Renal cortex interstitium (tissue), 11 donors: ENCODE measurements around the gene CYP27B1. TPM values are rescaled to one million over a fixed set of nuclear protein-coding genes. Genes with fewer than 3 reads are reported as not detected.

Experiments used
- DNase-seq, 11 donors: peaks; one replicate each; pipeline ENCODE4 v3.0.0-alpha.2; 2013; ENCODE audit warnings: low read depth in 9 of 11, low spot score in 4 of 11; ENCODE audit errors: extremely low read depth in 1 of 11
- polyA plus RNA-seq, 3 donors: library from polyadenylated mRNA; unstranded; fragments of 120-200 nt; gene quantifications; one replicate each; pipeline ENCODE4 v1.2.1, GENCODE V29; 2013; ENCODE audit not compliant: insufficient read length in 3 of 3

The CYP27B1 gene
- polyA plus RNA-seq, 3 donors, result 0.96 to 1.5 (median 1.2) TPM

DNA sequence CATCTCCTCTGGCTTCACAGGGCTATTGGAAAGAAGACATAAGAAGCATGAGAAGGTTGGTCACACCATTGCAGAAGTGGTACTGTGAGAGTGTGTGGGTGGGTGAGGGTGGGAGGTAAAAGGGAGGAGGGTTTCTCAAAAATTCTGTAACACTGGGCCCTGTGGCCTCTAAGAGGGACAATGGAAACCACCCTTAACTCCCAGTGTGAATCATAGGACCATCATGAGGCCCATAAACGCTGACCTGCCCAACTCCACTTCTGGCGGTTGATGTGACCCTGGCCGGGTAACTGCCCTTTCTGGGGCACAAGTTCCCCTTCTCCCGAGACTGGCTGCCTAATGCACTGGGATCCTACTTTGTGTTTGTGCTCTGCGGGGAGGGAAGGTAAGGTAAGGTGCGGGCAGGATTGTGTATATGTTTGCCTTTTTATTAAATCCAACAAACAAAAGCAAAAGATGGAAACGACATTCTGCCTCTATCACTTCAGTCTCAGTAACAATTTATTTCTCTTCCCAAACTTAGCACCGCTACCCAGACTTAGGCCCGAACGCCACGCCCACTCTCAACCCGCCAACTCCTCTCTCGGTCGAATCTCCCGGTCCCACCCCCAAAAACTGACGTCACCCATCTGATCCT, 4.5 kb upstream of the CYP27B1 start:
- DNase-seq, result peak in 8 of 11 donors; percentile 77 to 93 (median 88)

DNA sequence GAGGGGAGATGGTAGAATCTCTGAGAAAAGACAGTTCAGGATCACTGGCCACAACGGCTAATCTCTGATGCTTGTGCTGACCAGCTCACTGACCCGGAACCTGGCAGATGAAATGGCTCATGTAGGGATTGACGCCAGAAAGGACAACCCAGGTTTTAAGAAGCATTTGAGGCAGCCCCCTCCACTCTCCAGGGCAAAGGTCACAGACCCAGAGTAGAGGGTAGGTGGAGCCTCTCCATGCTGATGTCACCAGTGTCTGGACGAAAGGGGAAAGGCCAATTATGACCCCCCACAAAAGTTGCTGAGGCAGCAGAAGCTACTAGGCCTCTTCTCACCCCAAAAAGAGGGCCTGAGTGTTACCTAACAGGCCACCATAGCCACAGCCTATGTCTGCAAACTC, 3.9 kb upstream of the CYP27B1 start:
- DNase-seq, result no peak

DNA sequence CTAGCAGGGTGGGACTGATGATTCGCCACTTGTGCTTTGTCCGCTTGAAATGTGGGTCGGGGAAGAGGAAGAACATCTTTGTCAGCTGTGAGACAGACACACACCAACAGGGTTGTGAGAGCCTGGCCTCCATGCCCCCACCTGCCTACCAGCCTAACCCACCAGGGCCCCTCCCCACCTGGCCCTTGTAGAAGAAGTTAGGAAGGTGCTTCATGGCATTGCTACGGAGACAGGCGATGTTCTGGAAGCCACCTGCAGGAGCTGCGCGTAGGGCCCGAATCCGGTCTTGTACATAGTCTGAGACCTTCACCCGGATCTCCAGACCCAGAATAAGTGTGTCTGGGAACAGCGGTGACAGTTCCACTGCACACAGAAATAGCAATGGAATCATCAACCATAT, 2.7 kb upstream of the CYP27B1 start:
- no peak for DNase-seq

DNA sequence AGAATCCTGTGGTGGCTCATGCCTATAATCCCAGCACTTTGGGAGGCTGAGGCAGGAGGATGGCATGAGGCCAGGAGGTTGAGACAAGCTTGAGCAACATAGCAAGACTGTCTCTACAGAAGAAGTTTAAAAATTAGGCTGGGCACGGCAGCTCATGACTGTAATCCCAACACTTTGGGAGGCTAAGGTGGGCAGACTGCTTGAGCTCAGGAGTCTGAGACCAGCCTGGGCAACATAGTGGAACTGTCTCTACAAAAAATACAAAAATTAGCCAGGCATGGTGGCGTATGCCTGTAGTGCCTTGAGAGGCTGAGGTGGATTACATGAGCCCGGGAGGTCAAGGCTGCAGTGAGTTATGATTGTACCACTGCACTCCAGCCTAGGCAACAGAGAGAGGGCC, 998 bp upstream of the CYP27B1 start:
- DNase-seq, result no peak

DNA sequence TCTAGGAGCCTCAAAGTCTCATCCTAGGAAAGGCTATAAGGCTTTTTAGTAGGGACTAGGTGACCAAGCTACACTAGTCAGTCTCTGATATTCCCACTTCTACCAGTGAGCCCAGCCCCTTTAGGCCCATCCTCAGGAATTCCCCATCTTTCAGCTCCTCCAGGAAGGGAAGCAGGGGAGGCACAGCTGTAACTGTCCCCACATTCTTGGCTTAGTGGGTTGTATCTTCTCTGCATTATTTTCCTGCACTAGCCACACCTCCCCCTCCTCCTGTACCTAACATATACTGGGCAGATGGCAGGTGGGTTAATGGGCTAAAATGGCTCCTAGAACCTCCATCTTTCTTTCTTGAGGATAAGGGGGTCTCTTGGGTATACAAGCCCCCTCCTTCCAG, 424 bp upstream of the CYP27B1 start:
- no peak for DNase-seq

DNA sequence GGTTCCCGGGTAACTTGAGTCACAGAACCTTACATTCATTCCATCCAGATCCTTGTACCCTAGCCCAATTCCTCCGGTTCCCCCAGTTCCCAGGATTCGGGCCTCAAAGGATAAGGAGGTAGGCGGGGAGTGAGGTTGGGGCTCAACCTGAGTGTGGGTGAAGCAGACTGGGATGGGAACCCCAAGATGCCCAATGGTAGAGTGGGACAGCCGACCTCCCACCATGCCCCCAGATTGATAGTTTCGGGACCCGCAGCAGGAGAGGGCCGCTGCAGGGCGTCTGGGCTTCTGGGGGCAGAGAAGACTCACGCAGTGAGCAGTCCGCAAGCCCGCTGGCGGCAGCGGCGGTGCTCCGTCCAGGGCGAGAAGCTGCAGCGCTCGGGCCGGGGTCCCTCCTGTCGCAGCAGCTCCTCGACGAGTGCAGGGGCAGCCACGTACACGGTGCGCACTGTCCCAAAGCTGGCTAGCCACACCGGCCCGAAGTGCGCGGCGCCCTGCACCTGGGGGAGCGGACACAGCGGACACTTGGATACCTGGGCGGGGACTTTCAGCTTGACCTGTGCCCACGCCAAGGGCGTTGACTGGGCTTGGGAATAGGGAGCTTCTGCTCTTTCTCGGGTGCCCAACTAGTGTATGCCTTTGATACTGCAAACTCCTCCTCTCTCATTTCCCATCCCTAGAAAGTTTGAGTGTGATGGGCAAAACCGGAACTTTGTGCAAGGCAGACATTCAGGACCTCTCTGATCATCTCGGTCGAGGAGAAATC, 997 bp downstream of the CYP27B1 start:
- DNase-seq, result no peak

DNA sequence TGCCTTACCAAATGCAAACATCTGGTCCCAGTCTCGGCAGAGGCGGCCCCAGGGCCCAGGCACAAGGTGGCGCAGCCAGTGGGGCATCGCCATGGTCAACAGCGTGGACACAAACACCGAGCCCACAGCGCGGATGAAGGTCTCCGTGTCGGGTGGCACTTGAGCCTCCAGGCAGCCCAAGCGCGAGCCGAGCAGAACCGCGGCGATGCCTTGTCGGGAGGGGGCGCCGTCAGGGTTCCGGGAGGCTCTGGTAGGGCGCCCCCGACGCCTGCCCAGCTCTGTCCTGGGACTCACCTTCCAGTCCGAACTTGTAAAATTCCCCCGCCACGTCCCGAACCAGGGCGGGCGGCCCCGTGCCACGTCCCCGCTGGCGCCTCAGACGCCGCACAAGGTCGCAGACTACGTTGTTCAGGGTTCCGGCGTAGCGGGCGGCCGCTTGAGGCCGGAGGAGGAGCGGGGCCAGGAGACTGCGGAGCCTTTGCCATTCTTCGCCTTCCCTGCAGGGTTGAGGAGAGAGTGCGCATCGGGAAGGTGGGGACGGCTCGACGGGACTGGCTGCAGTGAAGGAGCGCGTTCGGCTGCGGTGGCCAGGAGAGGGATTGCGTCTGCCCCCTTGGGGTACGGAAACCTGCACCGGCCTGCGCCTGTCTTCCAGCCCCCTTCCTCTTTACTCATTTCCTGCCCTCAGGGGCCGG, 1.7 kb downstream of the CYP27B1 start:
- DNase-seq, result no peak

DNA sequence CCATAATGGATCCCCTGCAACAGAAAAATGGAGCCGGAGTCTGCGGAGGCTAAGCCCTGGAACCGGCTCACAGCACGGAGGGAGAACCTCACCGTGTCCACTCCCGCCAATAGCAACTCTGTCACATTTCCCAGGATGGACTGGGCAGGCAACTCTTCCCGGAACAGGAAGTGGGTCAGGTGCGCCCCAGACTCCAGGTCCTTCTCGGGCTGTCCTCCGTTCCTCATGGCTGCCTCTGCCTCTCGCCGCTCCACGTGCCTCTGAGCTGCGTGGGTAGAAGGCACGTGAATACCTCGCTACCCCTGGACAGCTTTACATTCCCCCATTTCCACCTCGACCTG, 2.2 kb downstream of the CYP27B1 start:
- no peak for DNase-seq

DNA sequence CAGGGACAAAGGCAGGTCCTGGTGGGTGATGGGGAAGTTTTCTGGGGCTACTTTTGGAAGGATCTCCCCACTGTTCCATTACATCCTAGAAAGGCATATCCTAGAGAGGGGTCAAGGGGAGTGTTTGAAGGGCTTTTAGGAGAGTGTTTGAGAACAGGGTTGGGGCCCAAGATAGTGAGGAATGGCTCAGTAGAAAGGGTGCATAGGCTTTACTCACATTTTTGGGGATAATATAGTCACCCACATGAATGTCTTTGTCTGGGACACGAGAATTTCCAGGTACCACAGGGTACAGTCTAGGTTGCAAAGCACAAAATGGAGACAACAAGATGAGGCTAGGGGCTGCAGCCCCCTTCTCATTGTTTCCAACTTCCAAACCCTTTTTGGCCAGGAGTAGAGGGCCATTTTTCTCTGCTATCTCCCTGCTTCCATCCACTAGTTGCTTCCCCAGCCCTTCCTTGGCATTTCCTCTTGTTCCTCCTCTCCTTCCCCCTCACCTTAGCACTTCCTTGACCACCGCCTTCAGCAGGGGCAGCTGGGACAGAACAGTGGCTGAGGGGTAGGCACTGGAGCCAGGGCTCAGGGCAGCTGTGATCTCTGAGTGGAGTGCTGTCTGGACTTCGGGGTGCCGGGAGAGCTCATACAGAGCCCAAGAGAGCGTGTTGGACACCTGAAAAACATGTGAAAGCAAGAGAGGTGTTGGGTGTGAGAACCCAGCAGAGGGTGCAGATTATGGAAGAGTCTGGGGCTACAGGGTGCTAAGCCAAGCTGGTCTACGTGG, 2.8 kb downstream of the CYP27B1 start:
- no peak for DNase-seq

DNA sequence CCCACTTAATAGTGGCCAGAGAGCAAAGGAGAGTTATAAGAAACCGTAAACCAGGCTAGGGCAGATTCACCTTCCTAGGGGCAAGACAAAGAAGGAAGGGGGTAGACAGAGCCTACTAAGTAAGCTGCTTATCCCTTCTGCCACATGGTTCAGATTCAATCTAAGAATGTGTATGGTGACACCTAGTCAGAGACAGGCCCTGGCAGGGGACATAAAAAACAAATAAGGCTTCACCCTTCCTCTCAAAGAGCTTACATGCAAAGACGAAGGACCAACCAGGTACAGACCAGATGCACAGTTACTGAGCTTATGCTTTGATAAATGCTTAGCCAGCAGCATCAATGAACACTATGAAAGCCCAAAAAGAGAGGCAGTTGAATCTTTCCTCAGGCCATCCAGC, 4.4 kb downstream of the CYP27B1 start:
- DNase-seq, result no peak

DNA sequence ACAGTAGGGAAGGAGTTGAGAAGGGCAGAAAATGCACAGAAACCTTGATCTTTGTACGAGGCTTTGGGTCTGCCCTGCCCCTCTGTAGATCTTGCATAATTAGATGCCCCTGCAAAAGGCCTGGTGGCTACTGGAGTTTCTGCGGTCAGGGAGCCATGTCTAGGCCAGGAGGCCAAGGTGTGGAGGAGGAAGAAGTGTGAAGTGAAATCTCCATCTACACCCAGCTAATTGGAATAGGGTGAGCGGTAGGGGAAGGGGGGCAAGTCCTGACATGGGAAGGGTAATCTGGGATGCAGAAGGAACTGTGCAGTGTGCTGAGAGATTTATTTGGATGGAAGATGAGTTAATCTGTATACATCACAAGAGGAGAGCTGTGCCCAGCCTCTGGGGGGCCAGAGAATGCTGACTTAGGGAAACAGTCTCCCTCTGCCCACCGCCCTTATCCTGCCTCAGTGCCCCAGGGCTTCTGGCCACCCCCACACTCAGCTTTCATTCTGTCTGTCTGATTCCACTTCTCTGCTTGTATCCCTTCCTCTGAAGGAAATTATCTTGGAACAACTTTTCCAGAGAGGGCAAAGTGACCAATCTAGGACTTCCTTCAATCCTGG, 5.4 kb downstream of the CYP27B1 start:
- no peak for DNase-seq

DNA sequence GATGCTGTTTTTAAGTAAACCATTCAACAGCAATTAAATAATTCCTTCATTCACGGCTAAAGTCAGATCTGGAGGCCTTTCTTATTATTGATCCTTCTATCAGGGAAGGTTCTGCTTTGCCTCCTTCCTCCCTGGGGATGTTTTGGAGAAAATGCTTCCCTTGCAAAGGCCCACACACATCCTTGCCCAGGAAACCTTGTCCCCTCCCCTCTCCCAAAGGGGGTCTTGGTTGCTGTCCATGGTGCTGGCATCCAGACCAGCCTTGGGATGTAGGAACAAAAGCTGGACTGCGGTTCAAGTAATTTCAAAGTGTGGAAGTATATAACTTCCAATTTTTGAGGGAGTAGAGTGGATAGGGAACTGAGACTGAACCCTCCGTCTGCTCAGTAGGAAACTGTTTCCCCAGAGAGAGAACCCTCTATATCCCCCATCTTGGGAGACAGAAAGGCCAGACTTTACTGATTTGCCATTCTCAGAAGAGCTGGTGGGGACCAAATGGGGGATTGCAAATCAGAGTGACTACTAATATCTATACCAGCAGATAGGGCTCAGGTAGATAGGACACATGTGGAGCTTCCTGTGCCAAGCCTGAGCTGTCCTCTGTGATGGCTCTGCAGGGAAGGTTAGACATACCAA, 6.4 kb downstream of the CYP27B1 start:
- no peak for DNase-seq

DNA sequence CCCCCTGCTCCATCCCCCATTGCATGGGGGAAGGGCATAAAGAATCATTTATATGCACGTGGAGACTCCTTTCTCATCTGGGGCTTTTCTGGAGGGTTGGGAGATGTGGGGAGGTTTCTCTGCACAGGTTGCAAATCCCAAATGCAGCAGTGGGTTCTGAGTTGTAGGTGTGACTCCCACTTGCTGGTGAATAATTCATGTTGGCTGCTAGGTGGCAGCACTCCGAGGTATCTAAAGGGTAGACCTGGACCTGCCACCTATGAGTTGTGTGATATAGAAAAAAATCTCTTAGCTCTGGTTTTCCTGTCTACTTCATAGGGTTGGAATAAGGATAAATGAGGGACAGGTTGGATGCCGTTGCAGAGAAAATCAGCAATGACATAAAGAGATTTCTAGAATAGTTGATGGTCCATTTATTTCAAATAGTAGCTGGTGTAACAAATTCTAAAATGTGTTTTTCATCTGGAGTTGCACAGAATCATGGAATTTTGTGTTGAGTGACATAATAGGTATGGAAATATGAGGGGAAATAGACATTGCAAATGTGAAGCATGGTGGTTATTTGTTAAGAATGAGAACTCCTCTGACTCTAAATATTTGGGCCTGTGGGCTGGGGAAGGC, 7.4 kb downstream of the CYP27B1 start:
- DNase-seq, result no peak

DNA sequence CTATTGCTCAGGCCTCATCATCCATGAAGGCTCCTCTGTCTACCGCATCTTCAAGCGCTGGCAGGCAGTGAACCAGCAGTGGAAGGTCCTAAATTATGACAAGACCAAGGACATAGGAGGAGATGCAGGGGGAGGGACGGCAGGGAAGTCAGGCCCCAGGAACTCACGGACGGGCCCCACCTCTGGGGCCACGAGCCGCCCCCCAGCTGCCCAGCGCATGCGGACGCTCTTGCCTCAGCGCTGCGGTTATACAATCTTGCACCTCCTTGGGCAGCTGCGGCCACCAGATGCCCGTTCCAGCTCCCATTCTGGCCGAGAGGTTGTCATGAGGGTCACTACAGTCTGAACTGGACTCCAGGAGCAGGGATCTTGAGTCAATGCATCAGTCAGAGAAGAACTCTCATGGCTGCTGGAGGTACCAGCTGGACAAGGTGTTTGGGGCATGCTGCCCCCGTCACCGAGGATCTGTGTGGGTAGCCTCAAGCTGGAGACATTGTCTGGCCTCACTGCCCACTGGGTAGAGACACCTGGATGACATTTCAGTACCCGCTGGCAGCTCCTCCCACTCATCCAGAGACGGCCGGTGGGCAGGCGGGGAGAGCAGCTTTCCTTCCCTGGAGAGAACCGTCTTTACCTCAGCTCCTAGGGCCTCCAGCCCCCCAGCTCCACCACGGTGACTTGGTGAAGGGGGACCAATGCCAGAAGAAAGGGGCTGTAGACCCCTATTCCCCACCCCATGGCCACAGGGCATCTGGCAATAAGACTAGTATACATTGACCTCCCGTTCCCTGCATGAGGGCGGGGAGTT, 8.1 kb downstream of the CYP27B1 start:
- DNase-seq, result no peak

DNA sequence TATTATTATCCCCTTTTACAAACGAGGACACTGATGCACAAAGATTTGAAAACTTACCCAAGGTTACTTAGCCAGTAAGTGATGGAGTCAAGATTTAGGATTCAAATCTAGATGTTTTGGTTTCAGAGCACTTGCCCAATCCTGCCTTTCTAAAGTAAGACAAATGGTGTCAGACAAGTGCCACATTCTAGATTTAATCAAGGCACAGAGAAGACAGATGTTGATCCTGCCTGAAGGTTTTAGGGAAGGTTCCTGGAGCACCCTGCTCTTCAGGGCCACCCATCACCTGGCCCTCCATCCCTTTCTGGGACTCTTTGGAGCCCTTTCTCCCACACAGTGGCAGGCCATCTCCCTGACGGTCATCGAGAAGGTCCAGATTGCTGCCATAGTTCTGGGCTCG, 9.1 kb downstream of the CYP27B1 start:
- no peak for DNase-seq

DNA sequence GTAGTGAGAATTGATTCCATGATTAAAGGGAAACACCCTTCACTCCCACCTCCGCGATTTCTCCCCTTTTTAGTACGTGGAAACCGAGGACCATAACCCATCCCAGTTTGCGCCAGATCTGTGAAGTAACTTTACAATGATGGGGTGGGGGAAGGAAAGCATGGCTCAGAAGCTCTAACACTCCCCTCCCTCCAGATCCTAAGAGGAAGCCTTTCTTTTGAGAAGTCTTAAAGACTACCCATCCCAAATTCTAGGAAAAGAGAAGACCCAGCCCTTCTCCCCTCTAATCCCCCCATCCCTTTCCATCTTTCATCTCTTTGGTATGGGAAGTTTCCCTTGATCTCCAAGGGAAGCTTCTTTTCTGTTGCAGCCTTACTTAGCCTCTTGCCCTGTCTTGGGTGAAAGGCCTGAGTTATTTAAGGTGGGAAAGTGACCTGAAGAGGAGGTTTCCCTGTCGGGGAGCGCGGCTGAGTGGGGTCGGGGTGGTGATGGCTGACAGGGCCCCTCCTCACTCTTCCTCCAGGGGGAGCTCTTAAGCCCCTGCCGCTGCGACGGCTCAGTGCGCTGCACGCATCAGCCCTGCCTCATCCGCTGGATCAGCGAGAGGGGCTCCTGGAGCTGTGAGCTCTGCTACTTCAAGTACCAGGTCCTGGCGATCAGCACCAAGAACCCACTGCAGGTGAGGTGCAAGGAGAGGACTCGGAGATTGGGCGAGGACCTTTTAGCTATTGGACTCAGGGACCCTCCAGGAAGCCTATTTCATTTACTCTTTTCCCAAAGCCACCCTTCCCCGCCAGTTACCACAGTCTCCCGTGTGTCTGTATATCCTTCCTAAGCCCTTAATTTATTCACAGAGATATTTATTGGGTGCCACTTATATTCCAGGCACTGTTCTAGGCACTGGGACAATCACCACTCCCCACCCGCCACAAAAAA, 10.2 kb downstream of the CYP27B1 start:
- no peak for DNase-seq
